ENCODE data around the gene STIM2. TPM values are rescaled to one million over a fixed set of nuclear protein-coding genes. Genes with fewer than 3 reads are reported as not detected.

Gene STIM2
- total RNA-seq, 1 experiment from 2014 or later = 59.0 TPM

DNA sequence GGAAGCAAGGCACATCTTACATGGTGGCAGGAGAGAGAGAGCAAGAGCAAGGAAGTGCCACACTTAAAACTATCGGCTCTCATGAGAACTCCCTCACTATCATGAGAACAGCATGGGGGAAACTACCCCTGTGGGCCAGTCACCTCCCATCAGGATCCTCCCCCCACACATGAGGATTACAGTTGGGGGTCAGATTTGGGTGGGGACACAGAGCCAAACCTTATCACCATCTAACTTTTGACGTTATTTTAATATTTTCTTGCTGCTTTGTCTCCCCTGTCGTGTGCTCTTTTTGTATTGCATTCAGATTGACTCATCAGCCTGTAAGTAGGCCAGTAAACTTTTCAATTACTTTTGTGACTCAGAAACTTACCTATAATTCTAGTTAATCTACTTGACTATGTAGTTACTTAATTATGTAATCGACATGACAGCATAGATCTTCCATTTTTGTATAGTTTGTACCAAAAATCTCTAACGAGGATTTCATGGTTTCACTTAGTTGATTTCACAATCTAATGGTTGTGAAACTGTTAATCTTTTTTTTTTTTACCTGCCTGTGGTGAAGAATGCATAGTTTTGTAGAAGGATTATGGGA lies 18.3 kb downstream of the STIM2 start:
- Histone ChIP-seq H3K9me3 (ENCODE audit: low read depth, low read length, poor library complexity, severe bottlenecking) (no peaks in the 10 kb centered on the region), H3K27ac (ENCODE audit: low read depth, low read length, poor library complexity, severe bottlenecking) (no peak overlapping the region), H3K4me1 (ENCODE audit: insufficient read depth, low read length, poor library complexity, severe bottlenecking) (peaks cover 12% of the 10 kb centered on the region), H3K27me3 (replicated peaks; ENCODE audit: insufficient read depth, low read depth, low read length, poor library complexity) (no peaks in the 10 kb centered on the region), H3K4me3 (ENCODE audit: low read depth, low read length, poor library complexity, severe bottlenecking) (no peak overlapping the region), H3K36me3 (ENCODE audit: insufficient read depth, low read length, poor library complexity, severe bottlenecking) (no peaks in the 10 kb centered on the region)
- intact Hi-C loops (cut with micrococcal nuclease; ENCODE audit: unreplicated experiment) = no loop called here
- no peak for DNase-seq (ENCODE audit: low spot score)
- BruUV-seq (replicated peaks) = no TSS peak
- ChIA-PET POLR2A (ENCODE audit: low non-redundant PET) (no interaction called here), CTCF (no interaction called here)
- TF ChIP-seq, protein P1, sequence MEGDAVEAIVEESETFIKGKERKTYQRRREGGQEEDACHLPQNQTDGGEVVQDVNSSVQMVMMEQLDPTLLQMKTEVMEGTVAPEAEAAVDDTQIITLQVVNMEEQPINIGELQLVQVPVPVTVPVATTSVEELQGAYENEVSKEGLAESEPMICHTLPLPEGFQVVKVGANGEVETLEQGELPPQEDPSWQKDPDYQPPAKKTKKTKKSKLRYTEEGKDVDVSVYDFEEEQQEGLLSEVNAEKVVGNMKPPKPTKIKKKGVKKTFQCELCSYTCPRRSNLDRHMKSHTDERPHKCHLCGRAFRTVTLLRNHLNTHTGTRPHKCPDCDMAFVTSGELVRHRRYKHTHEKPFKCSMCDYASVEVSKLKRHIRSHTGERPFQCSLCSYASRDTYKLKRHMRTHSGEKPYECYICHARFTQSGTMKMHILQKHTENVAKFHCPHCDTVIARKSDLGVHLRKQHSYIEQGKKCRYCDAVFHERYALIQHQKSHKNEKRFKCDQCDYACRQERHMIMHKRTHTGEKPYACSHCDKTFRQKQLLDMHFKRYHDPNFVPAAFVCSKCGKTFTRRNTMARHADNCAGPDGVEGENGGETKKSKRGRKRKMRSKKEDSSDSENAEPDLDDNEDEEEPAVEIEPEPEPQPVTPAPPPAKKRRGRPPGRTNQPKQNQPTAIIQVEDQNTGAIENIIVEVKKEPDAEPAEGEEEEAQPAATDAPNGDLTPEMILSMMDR (conservative IDR thresholded peaks at IDR 0.05; ENCODE audit: low read depth, low read length) = no peak
- no peak for TF ChIP-seq EZH2 (IDR thresholded peaks at IDR 0.05; ENCODE audit: borderline replicate concordance, low read depth, low read length, poor library complexity, severe bottlenecking)

DNA sequence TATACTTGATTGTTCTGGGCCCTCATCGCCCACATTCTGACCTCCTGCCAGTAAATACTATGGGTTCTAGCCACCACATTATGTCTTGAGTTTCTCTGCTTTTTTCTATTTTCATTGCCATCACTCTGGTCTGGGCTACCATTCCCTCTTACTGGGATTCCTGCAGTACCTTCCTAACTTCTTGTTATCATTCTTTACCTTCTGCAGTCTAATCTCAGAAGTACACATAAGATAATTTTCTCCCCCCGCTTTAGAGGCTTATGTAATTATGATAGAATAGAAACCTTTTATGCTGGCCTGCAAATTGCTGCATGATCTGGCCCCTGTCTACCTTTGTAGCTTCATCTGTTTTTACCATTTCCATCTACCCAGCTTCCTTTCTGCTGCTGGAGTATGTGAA lies 19.2 kb downstream of the STIM2 start:
- no peak overlapping the region for H3K4me3 ChIP-seq (ENCODE audit: low read depth, low read length, poor library complexity, severe bottlenecking)
- CTCF ChIA-PET = no interaction called here
- no peak overlapping the region for H3K27ac ChIP-seq (ENCODE audit: low read depth, low read length, poor library complexity, severe bottlenecking)
- no peak for DNase-seq (ENCODE audit: low spot score)
- H3K27me3 ChIP-seq (replicated peaks; ENCODE audit: insufficient read depth, low read depth, low read length, poor library complexity) = no peaks in the 10 kb centered on the region
- BruUV-seq (replicated peaks) = no TSS peak
- no peaks in the 10 kb centered on the region for H3K9me3 ChIP-seq (ENCODE audit: low read depth, low read length, poor library complexity, severe bottlenecking)
- peaks cover 3% of the 10 kb centered on the region for H3K4me1 ChIP-seq (ENCODE audit: insufficient read depth, low read length, poor library complexity, severe bottlenecking)
- POLR2A ChIA-PET (ENCODE audit: low non-redundant PET) = no interaction called here
- TF ChIP-seq, protein P1 (conservative IDR thresholded peaks at IDR 0.05; ENCODE audit: low read depth, low read length) = no peak
- no peak for TF ChIP-seq EZH2 (IDR thresholded peaks at IDR 0.05; ENCODE audit: borderline replicate concordance, low read depth, low read length, poor library complexity, severe bottlenecking)
- no peaks in the 10 kb centered on the region for H3K36me3 ChIP-seq (ENCODE audit: insufficient read depth, low read length, poor library complexity, severe bottlenecking)
- intact Hi-C loops (cut with micrococcal nuclease; ENCODE audit: unreplicated experiment) = no loop called here

DNA sequence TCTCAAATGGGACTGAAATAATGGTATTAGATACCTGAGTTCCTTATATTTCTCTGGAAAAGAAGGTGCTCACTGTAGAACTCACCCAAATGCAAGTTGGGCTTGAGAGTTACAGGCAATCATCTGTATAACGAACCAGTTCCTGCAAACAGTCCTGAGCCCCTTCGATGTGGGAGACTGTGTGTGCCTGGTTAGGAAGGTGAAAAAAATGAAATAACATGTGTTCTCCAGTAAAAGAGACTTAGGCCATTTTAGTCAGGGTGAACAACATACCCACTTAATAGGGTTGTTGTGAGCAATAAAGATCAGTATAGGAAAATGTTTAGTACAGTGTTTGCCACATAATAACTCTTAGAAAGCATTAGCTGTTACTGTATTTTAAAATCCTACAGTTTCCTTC lies 23.4 kb downstream of the STIM2 start:
- DNase-seq (ENCODE audit: low spot score) = no peak
- Histone ChIP-seq H3K4me1 (ENCODE audit: insufficient read depth, low read length, poor library complexity, severe bottlenecking) (no peaks in the 10 kb centered on the region), H3K9me3 (ENCODE audit: low read depth, low read length, poor library complexity, severe bottlenecking) (no peaks in the 10 kb centered on the region), H3K4me3 (ENCODE audit: low read depth, low read length, poor library complexity, severe bottlenecking) (no peak overlapping the region), H3K27me3 (replicated peaks; ENCODE audit: insufficient read depth, low read depth, low read length, poor library complexity) (no peaks in the 10 kb centered on the region), H3K27ac (ENCODE audit: low read depth, low read length, poor library complexity, severe bottlenecking) (no peak overlapping the region), H3K36me3 (ENCODE audit: insufficient read depth, low read length, poor library complexity, severe bottlenecking) (no peaks in the 10 kb centered on the region)
- TF ChIP-seq EZH2 (IDR thresholded peaks at IDR 0.05; ENCODE audit: borderline replicate concordance, low read depth, low read length, poor library complexity, severe bottlenecking) = no peak
- TF ChIP-seq, protein P1 (conservative IDR thresholded peaks at IDR 0.05; ENCODE audit: low read depth, low read length) = no peak
- ChIA-PET POLR2A (ENCODE audit: low non-redundant PET) (no interaction called here), CTCF (no interaction called here)
- intact Hi-C loops (cut with micrococcal nuclease; ENCODE audit: unreplicated experiment) = no loop called here
- no TSS peak for BruUV-seq (replicated peaks)
